Measurements from ENCODE around the gene DGKG.

Gene DGKG

DNA sequence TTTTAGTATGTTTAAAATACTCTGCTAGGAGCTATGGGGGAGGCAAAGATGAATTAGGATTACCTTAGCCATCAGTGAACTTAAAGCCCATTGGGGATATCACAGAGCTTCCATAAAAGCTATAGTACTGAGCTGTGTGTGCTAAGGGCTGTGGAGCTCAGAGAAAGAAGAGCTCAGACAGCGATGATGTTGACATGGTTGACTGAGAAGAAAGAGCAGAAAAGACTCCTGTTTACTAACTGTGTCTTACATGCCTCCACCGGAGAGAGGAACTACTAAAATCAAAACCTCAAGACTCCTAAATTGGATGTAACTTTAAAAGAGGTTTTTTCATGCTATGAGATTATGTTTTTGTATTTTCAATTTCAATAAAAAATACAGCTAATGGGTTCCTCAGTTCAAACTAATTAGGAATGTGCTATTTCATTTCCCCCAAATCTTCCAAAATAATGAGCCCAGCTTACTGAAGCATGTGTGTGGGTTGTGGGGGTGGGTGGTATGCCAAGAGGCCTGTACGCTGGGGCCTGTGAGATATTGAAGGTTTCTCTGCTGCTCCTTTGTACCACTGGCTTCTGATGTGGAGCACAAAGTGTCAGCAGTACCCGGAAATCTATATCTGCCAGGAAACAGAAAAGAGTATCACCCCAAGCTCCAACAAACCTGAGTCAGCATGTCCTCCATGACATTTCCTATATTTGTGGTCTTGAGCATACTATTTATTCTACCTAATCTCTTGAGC lies 22.7 kb downstream of the DGKG start:
- DNase-seq (ENCODE audit: insufficient read length) (no peak), FAIRE-seq (no peak)
- TF ChIP-seq POLR2AphosphoS5 (IDR thresholded peaks at IDR 0.05; ENCODE audit: low read depth, low read length), result no peak
- TF ChIP-seq TAF1 (IDR thresholded peaks at IDR 0.05; ENCODE audit: borderline replicate concordance, low read depth, low read length), result no peak
- TF ChIP-seq POLR2A (IDR thresholded peaks at IDR 0.05; ENCODE audit: low read depth, low read length), result no peak

DNA sequence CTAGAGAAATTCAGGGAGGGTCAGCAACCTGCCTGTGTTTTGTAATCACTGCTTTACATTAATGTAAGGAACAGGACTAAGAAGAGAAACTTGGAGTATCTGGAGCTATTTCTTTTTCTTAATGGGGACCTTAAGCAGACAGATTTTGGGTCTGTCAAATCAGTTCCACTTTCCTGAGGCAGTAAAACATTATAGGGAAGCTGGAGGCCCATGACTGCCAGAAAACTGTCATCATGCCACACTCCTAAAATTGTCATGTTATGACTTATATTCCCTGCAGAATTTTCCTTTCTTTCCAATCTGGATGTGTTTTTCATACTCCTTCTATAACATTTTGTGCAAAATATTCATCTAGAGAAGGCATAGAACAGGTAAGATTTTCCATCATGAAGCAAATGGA lies 28.8 kb downstream of the DGKG start:
- no peak for TF ChIP-seq TAF1 (IDR thresholded peaks at IDR 0.05; ENCODE audit: borderline replicate concordance, low read depth, low read length)
- TF ChIP-seq POLR2A (IDR thresholded peaks at IDR 0.05; ENCODE audit: low read depth, low read length), result no peak
- TF ChIP-seq POLR2AphosphoS5 (IDR thresholded peaks at IDR 0.05; ENCODE audit: low read depth, low read length), result no peak
- FAIRE-seq, result no peak
- no peak for DNase-seq (ENCODE audit: insufficient read length)

- FAIRE-seq (no peak), DNase-seq (ENCODE audit: insufficient read length) (no peak)
- no peak for TF ChIP-seq POLR2A (IDR thresholded peaks at IDR 0.05; ENCODE audit: low read depth, low read length)
- TF ChIP-seq POLR2AphosphoS5 (IDR thresholded peaks at IDR 0.05; ENCODE audit: low read depth, low read length), result no peak
- no peak for TF ChIP-seq TAF1 (IDR thresholded peaks at IDR 0.05; ENCODE audit: borderline replicate concordance, low read depth, low read length)
These were observed 31.1 kb downstream of the DGKG start for GRCh38 chr3:186330772-186331460.

- no peak for FAIRE-seq
- TF ChIP-seq TAF1 (IDR thresholded peaks at IDR 0.05; ENCODE audit: borderline replicate concordance, low read depth, low read length) (no peak), POLR2A (IDR thresholded peaks at IDR 0.05; ENCODE audit: low read depth, low read length) (no peak), POLR2AphosphoS5 (IDR thresholded peaks at IDR 0.05; ENCODE audit: low read depth, low read length) (no peak)
- DNase-seq (ENCODE audit: insufficient read length), result no peak
These were observed 32.4 kb downstream of the DGKG start for GRCh38 chr3:186329589-186329988.

DNA sequence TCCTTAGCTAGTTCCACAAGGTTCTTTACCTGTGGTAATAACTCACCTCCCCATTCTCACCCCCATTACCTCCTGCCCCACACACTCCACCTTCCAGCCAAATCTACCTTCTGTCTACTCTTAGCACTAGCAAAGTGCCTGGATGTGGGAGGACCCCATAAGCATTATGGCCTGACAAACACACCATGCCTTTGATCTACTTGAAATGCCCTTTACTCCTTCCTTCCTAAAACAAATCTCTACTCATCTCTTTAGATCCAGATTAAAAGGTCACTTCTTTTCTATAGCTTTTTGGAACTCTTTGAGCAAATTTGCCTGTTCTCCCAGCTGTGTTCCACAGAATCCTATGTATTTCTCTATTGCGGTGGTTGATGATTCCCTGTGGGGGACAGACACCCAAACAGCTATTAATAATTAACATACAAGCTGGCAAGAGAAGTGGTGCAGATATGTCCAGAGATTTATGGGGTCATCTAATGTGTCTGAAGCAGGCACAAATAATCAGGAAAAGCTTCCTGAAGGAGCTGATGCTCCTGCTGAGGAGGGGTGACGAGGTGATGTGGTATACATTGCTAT lies 34.0 kb downstream of the DGKG start:
- no peak for FAIRE-seq
- TF ChIP-seq POLR2A (IDR thresholded peaks at IDR 0.05; ENCODE audit: low read depth, low read length) (no peak), TAF1 (IDR thresholded peaks at IDR 0.05; ENCODE audit: borderline replicate concordance, low read depth, low read length) (no peak)

DNA sequence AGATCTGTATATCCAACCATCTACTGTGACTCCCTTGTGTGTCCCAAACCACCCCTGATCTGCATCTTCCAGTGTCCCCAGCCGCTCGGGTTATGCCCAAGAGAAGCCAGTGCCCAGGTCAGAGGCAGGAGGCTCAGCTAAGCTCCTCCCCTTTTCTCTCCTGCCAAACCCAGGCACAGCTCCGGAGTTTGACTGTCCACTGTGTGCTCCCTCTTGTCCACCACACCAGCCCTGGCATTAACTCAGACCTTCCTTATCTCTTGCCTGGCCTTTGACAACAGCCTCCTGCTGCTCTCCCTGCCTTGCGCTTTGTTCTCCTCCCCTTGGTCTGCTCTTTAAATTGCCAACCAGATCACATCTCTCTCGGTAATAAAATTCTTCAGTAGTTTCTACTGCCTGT lies 39.3 kb downstream of the DGKG start:
- DNase-seq (ENCODE audit: insufficient read length), result no peak
- TF ChIP-seq POLR2AphosphoS5 (IDR thresholded peaks at IDR 0.05; ENCODE audit: low read depth, low read length) (no peak), TAF1 (IDR thresholded peaks at IDR 0.05; ENCODE audit: borderline replicate concordance, low read depth, low read length) (no peak), POLR2A (IDR thresholded peaks at IDR 0.05; ENCODE audit: low read depth, low read length) (no peak)
- FAIRE-seq, result no peak

More for the DNA sequence above, 34.0 kb downstream of the DGKG start:
- no peak for DNase-seq (ENCODE audit: insufficient read length)

DNA sequence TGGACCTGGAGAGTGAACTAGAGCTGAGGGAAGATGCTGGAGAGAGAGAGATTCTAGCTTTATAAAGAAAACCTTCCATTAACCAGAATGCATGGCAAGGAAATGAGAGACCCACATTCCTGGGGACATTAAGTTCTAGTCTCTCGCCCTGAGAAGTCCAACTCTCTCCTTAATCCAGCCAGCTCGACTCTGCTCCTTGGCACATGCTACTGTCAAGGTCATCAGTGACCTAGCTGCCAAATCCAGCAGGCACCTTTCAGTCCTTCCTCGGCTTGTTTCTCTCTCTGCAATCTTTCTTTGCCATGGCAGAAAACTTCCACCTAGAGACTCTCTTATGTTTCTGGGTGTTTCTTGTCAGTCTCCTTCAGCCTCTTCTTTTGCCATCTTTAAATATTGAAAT lies 40.3 kb downstream of the DGKG start:
- DNase-seq (ENCODE audit: insufficient read length), result no peak
- TF ChIP-seq POLR2A (IDR thresholded peaks at IDR 0.05; ENCODE audit: low read depth, low read length) (no peak), POLR2AphosphoS5 (IDR thresholded peaks at IDR 0.05; ENCODE audit: low read depth, low read length) (no peak), TAF1 (IDR thresholded peaks at IDR 0.05; ENCODE audit: borderline replicate concordance, low read depth, low read length) (no peak)
- no peak for FAIRE-seq

DNA sequence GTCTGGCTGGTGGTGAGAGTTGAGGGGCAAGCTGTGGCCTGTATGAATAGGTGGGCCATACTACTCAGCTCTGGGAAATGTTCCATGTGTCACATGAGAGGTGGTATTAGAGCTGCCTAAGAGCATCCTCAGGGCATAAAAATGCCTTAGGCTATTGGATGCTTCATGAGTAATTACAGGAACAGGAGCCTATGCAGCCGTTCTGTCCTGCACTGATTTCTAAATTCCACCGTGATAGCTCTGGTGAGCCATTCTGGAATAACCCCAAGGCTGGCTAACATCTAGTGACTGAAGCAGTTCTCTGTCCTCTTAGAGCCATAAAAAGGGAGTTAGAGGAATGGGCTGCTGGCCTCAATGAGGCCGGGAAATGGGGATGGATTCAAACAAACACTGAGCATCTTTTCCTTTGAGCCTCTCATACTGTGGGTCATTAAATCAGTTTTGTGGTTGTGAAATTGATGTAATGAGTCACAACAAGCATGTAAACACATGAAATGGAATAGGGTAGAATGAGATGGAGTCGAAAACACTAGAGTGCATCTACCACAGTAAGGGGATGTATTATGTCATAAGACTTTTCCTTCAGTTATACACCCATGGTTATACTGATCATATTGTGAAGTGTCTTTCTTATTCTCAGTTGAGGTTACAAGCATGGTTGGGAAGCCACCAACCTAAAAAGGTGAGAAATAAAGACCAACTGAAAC lies 41.0 kb downstream of the DGKG start:
- no peak for TF ChIP-seq POLR2A (IDR thresholded peaks at IDR 0.05; ENCODE audit: low read depth, low read length)
- TF ChIP-seq TAF1 (IDR thresholded peaks at IDR 0.05; ENCODE audit: borderline replicate concordance, low read depth, low read length), result no peak
- no peak for TF ChIP-seq POLR2AphosphoS5 (IDR thresholded peaks at IDR 0.05; ENCODE audit: low read depth, low read length)
- no peak for FAIRE-seq
- no peak for DNase-seq (ENCODE audit: insufficient read length)

GRCh38 chr3:186319945-186320344 lies 42.1 kb downstream of the DGKG start:
- no peak for DNase-seq (ENCODE audit: insufficient read length)
- no peak for FAIRE-seq
- no peak for TF ChIP-seq POLR2A (IDR thresholded peaks at IDR 0.05; ENCODE audit: low read depth, low read length)
- no peak for TF ChIP-seq TAF1 (IDR thresholded peaks at IDR 0.05; ENCODE audit: borderline replicate concordance, low read depth, low read length)
- no peak for TF ChIP-seq POLR2AphosphoS5 (IDR thresholded peaks at IDR 0.05; ENCODE audit: low read depth, low read length)

DNA sequence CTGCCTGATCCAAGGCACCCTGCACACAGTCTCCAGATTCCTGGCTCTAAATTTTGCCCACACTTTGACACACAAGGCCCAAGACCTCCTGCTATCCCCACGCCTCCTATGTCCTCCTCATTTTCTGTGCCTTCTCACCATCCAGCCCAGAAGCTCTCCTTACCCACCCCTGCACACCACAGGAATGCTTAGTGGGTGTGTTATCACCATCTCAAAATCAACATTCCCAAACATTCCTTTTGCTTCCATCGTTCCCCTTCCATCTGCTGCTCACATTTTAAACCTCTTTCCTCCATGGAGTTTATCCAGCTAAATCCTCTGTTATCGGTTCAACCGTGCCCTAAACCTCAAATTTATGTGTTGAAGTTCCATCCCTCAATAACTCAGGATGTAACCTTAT lies 43.9 kb downstream of the DGKG start:
- no peak for DNase-seq (ENCODE audit: insufficient read length)
- FAIRE-seq, result no peak
- TF ChIP-seq TAF1 (IDR thresholded peaks at IDR 0.05; ENCODE audit: borderline replicate concordance, low read depth, low read length), result no peak
- no peak for TF ChIP-seq POLR2A (IDR thresholded peaks at IDR 0.05; ENCODE audit: low read depth, low read length)
- TF ChIP-seq POLR2AphosphoS5 (IDR thresholded peaks at IDR 0.05; ENCODE audit: low read depth, low read length), result no peak

- DNase-seq (ENCODE audit: insufficient read length) (no peak), FAIRE-seq (no peak)
- TF ChIP-seq POLR2A (IDR thresholded peaks at IDR 0.05; ENCODE audit: low read depth, low read length), result no peak
- no peak for TF ChIP-seq POLR2AphosphoS5 (IDR thresholded peaks at IDR 0.05; ENCODE audit: low read depth, low read length)
- TF ChIP-seq TAF1 (IDR thresholded peaks at IDR 0.05; ENCODE audit: borderline replicate concordance, low read depth, low read length), result no peak
These were observed 44.6 kb downstream of the DGKG start for GRCh38 chr3:186317478-186317877.

Data from GM12892 (cell line).